ENCODE measurements around the gene PIGB. TPM values are rescaled to one million over a fixed set of nuclear protein-coding genes. Genes with fewer than 3 reads are reported as not detected.

Gene PIGB
- total RNA-seq, 2 donors from 2014 or later: 13.0 to 15.3 TPM

GRCh38 chr15:55319537-55320237, 665 bp downstream of the PIGB start:
- intact Hi-C loops (cut with DNase I): no loop called here
- peak overlapping the region; percentile 68 to 78 for H3K4me3 ChIP-seq
- peak overlapping the region; percentile 80 to 86 for H3K27ac ChIP-seq
- WGBS: 51% methylated on average over 4 of the region's 4 CpGs
- TF ChIP-seq POLR2AphosphoS5 (IDR thresholded peaks at IDR 0.05): no peak
- no peak for TF ChIP-seq CTCF (IDR thresholded peaks at IDR 0.05)
- TF ChIP-seq POLR2A (IDR thresholded peaks at IDR 0.05): no peak
- H3K36me3 ChIP-seq: no peaks in the 10 kb centered on the region
- no peaks in the 10 kb centered on the region for H3K4me1 ChIP-seq (replicated peaks)
- no peaks in the 10 kb centered on the region for H3K9me3 ChIP-seq
- DNase-seq (ENCODE audit: low spot score): no peak
- no peaks in the 10 kb centered on the region for H3K27me3 ChIP-seq (replicated peaks; ENCODE audit: insufficient read depth)

DNA sequence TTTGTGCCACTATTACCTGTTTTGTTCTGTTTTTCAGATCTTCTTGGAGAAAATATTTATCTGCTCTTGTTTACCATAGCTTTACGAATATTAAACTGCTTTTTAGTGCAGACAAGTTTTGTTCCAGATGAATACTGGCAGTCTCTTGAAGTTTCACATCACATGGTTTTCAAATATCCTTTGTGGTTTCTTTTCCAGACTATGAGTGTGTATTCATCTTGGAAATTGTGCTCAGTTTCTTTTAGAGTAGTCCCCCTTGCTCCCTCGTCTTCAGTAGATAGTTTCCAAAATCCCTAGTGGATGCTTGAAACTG, 1.2 kb downstream of the PIGB start:
- Histone ChIP-seq H3K36me3 (no peaks in the 10 kb centered on the region), H3K4me1 (replicated peaks) (no peaks in the 10 kb centered on the region), H3K27ac (no peak overlapping the region), H3K4me3 (no peak overlapping the region), H3K27me3 (replicated peaks; ENCODE audit: insufficient read depth) (no peaks in the 10 kb centered on the region), H3K9me3 (no peaks in the 10 kb centered on the region)
- DNase-seq (ENCODE audit: low spot score): no peak
- TF ChIP-seq CTCF (IDR thresholded peaks at IDR 0.05) (no peak), POLR2AphosphoS5 (IDR thresholded peaks at IDR 0.05) (no peak), POLR2A (IDR thresholded peaks at IDR 0.05) (no peak)
- intact Hi-C loops (cut with DNase I): no loop called here
- WGBS: 23% methylated on average over 2 of the region's 2 CpGs

- intact Hi-C loops (cut with DNase I): no loop called here
- TF ChIP-seq CTCF (IDR thresholded peaks at IDR 0.05): no peak
- no peak for TF ChIP-seq POLR2A (IDR thresholded peaks at IDR 0.05)
- no peak for TF ChIP-seq POLR2AphosphoS5 (IDR thresholded peaks at IDR 0.05)
- 95% methylated on average over 1 of the region's 1 CpG for WGBS
These were observed 1.9 kb downstream of the PIGB start for GRCh38 chr15:55320963-55321362.

DNA sequence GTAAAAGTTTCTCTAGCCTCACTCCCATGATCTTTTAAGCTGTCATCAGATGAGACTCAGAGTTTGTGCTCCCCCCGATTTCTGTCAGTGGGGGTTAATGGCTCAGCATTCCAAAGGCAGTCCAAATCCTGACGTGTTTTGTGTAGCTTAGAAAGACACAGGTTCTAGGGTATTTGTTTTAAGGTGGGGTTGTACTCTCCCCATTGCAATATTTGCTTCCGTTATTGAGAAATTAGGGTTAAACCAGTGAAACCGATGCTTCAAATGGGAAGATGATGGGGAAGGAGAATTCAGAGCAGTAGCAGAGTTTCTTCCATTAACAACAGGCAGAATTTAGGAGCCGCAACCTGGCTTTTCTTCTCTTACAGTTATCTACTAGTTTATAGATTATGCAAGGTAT, 3.4 kb downstream of the PIGB start:
- no peaks in the 10 kb centered on the region for H3K4me1 ChIP-seq (replicated peaks)
- H3K27me3 ChIP-seq (replicated peaks; ENCODE audit: insufficient read depth): no peaks in the 10 kb centered on the region
- H3K36me3 ChIP-seq: no peaks in the 10 kb centered on the region
- no peak overlapping the region for H3K27ac ChIP-seq
- no peak for TF ChIP-seq POLR2A (IDR thresholded peaks at IDR 0.05)
- TF ChIP-seq POLR2AphosphoS5 (IDR thresholded peaks at IDR 0.05): no peak
- no peak for TF ChIP-seq CTCF (IDR thresholded peaks at IDR 0.05)
- DNase-seq (ENCODE audit: low spot score): no peak
- no peaks in the 10 kb centered on the region for H3K9me3 ChIP-seq
- WGBS: 74% methylated on average over 5 of the region's 5 CpGs
- intact Hi-C loops (cut with DNase I): no loop called here
- no peak overlapping the region for H3K4me3 ChIP-seq

More at GRCh38 chr15:55320963-55321362, 1.9 kb downstream of the PIGB start:
- no peak for DNase-seq (ENCODE audit: low spot score)
- H3K27me3 ChIP-seq (replicated peaks; ENCODE audit: insufficient read depth): no peaks in the 10 kb centered on the region
- H3K4me3 ChIP-seq: no peak overlapping the region
- H3K27ac ChIP-seq: no peak overlapping the region
- H3K4me1 ChIP-seq (replicated peaks): no peaks in the 10 kb centered on the region
- H3K36me3 ChIP-seq: no peaks in the 10 kb centered on the region
- H3K9me3 ChIP-seq: no peaks in the 10 kb centered on the region

DNA sequence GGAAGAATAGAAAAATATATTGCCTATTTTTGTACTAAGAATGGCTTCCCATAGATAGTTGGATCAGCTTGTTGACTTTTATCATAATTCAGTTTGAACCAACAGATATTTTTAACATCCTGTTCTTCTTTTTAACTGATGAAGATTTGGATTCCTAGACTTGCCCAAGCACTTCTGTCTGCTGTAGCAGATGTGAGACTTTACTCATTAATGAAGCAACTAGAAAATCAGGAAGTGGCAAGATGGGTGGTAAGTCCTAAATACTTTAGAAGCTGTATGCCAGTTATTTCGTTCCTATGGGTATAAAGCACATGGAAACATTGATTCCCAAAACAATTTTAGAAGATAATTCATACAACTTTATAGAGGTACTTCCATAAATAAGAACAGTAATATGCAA, 8.4 kb downstream of the PIGB start:
- no peaks in the 10 kb centered on the region for H3K9me3 ChIP-seq
- H3K27me3 ChIP-seq (replicated peaks; ENCODE audit: insufficient read depth): no peaks in the 10 kb centered on the region
- intact Hi-C loops (cut with DNase I): no loop called here
- TF ChIP-seq POLR2A (IDR thresholded peaks at IDR 0.05): no peak
- no peaks in the 10 kb centered on the region for H3K4me1 ChIP-seq (replicated peaks)
- no peak overlapping the region for H3K4me3 ChIP-seq
- no peak for DNase-seq (ENCODE audit: low spot score)
- WGBS: 83% methylated on average over 1 of the region's 1 CpG
- H3K27ac ChIP-seq: no peak overlapping the region
- H3K36me3 ChIP-seq: no peaks in the 10 kb centered on the region
